ENCODE measurements around the gene TNFRSF8. TPM values are rescaled to one million over a fixed set of nuclear protein-coding genes. Genes with fewer than 3 reads are reported as not detected.
A peak's percentile ranks its signal among the peaks of the same experiment; 100 is the strongest.

TNFRSF8 gene
- total and polyA plus RNA-seq, 10 donors, result 1.3 to 7.6 (median 2.0) TPM

GRCh38 chr1:12148958-12149790 is 86.1 kb downstream of the TNFRSF8 start:
- peaks cover 61 to 100% (median 92%) of the 10 kb centered on the region in 6 donors for H3K4me1 ChIP-seq
- no peaks in the 10 kb centered on the region for H3K36me3 ChIP-seq
- no peak for TF ChIP-seq CTCF (IDR thresholded peaks at IDR 0.05 in 8 of 11, conservative IDR thresholded peaks at IDR 0.05 in 3 of 11)
- TF ChIP-seq POLR2AphosphoS5 (IDR thresholded peaks at IDR 0.05), result no peak
- TF ChIP-seq POLR2A (IDR thresholded peaks at IDR 0.05), result no peak
- H3K27ac ChIP-seq, result peak overlapping the region; percentile 88 to 99 (median 96)
- peaks cover 0 to 6% (median 0%) of the 10 kb centered on the region in 8 donors for H3K9me3 ChIP-seq
- 57 to 80% (median 76%) methylated on average over 5 of the region's 5 CpGs for WGBS, 5 donors
- no peak for DNase-seq
- intact Hi-C loops (cut with DNase I; ENCODE audit: low total_unique reads), result no loop called here
- H3K27me3 ChIP-seq (replicated peaks in 1 of 7), result no peaks in the 10 kb centered on the region
- H3K4me3 ChIP-seq, result peak overlapping the region in 1 of 8 donors; percentile 61

DNA sequence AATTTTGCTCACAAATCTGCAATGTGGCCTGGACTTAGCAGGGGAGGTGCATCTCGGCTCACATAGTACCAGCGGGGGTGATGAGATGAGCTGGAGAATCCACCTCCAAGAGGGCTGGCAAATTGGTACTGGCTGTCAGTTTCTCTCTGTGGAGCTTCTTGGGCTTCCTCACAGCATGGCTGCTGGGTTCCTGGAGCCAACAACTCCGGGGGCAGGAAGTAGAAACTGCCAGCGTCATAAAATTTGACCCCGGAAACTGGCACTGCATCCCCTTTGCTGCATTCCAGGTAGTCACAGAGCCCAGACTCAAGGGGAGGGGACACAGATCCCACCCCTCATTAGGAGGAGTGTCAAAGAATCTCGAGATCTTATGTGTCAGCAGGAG is 86.7 kb downstream of the TNFRSF8 start:
- H3K27me3 ChIP-seq (replicated peaks in 1 of 7), result no peaks in the 10 kb centered on the region
- H3K27ac ChIP-seq, result peak overlapping the region; percentile 88 to 99 (median 96)
- H3K9me3 ChIP-seq, result peaks cover 0 to 6% (median 0%) of the 10 kb centered on the region in 8 donors
- H3K4me3 ChIP-seq, result peak overlapping the region in 1 of 8 donors; percentile 61
- intact Hi-C loops (cut with DNase I; ENCODE audit: low total_unique reads), result no loop called here
- H3K36me3 ChIP-seq, result no peaks in the 10 kb centered on the region
- WGBS, 5 donors, result 78 to 93% (median 85%) methylated on average over 3 to 6 of the region's 6 CpGs
- TF ChIP-seq CTCF (IDR thresholded peaks at IDR 0.05 in 8 of 11, conservative IDR thresholded peaks at IDR 0.05 in 3 of 11) (no peak), POLR2AphosphoS5 (IDR thresholded peaks at IDR 0.05) (no peak), POLR2A (IDR thresholded peaks at IDR 0.05) (no peak)
- H3K4me1 ChIP-seq, result peaks cover 59 to 100% (median 89%) of the 10 kb centered on the region in 6 donors
- DNase-seq, result no peak

DNA sequence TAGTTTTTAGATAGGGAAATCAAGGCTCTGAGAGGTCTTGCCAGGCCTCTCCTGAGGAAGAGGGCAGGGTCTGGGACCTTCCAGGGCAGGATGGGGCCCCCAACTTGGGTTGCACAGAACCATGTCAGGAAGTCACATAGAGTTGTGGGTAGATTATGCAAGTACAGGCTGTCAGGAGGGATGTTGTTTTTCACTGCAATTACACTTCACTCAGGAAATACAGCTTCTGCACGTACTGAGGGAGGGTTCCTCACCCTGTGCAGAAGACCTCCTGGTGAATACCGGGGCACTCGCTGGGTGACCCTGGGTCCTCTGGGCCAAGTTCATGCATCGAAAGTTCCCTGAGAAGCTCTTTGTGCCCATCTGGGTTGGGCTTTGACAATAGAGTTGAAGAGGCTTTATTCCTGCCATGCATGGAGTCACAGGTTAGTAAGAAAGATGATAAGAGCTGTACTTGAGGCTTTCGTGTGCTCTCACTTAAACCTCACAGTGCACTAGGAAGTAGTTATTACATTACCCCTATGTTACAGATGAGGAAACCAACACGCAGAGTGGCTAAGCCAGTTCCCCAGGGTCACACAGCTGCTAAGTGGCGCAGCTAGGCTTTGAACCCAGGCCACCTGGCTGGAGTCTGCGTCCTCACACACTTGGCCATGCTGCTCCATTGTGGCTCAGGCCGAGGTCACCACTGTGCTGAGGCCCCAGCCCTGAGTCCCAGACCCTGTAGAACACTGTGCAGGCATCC is 87.5 kb downstream of the TNFRSF8 start:
- 13 to 35% (median 29%) methylated on average over 9 of the region's 9 CpGs for WGBS, 5 donors
- Histone ChIP-seq H3K4me1 (peaks cover 59 to 100% (median 86%) of the 10 kb centered on the region in 6 donors), H3K36me3 (no peaks in the 10 kb centered on the region), H3K27me3 (replicated peaks in 1 of 7) (no peaks in the 10 kb centered on the region), H3K9me3 (peaks cover 0 to 6% (median 0%) of the 10 kb centered on the region in 8 donors), H3K27ac (peak overlapping the region; percentile 88 to 99 (median 96)), H3K4me3 (peak overlapping the region in 2 of 8 donors; percentile 7 to 61)
- TF ChIP-seq CTCF (IDR thresholded peaks at IDR 0.05 in 8 of 11, conservative IDR thresholded peaks at IDR 0.05 in 3 of 11), result peak in 2 of 11 experiments; percentile 21 to 30
- peak in 1 of 3 donors; percentile 57 for TF ChIP-seq POLR2A (IDR thresholded peaks at IDR 0.05)
- peak; percentile 62 to 86 (median 67) for TF ChIP-seq POLR2AphosphoS5 (IDR thresholded peaks at IDR 0.05)
- intact Hi-C loops (cut with DNase I; ENCODE audit: low total_unique reads), result no loop called here
- no peak for DNase-seq

Data from spleen (tissue), 11 donors.